Measurements from ENCODE around the gene HERC2. TPM values are rescaled to one million over a fixed set of nuclear protein-coding genes. Genes with fewer than 3 reads are reported as not detected.
A peak's percentile ranks its signal among the peaks of the same experiment; 100 is the strongest.
"Not testable (repeated sequence)": the region's sequence is repeated elsewhere in the genome, so short reads cannot be mapped to it uniquely, and the experiment has no call there.

HERC2 gene
- total RNA-seq, 1 experiment from 2014 or later = 69.2 TPM

DNA sequence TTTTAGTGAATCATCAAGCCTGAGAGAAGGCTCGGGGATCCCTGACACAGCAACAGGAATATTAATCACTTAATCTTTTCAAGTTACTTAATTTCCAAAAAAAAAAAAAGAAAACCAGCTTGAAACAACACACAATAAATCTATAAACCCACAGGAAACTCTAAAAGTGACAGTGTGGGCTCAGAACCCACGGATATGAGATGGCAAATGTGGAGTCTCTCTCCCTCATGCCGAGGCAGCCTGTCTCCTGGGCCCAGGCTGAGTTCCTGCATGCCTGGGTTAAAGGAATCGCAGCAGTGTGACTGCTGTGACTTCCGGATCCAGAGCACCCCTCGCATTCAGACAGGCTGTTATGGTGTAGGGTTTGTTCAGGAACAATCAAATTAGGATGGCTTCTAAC lies 90.2 kb downstream of the HERC2 start:
- H3K79me2 ChIP-seq (ENCODE audit: insufficient read depth, low read length); H3K27me3 ChIP-seq (ENCODE audit: insufficient read depth, low read length); H4K91ac ChIP-seq (ENCODE audit: insufficient read length, low read depth, low read length); H3K4me2 ChIP-seq (ENCODE audit: insufficient read depth, insufficient read length, low read length); H2AFZ ChIP-seq (ENCODE audit: low read length); H4K8ac ChIP-seq (replicated peaks; ENCODE audit: insufficient read length, low read depth, low read length); H3K4me3 Mint-ChIP-seq; H3K4me1 ChIP-seq (ENCODE audit: insufficient read depth, low read length); H3K9me3 ChIP-seq (ENCODE audit: control insufficient read depth, low read depth, low read length); H4K5ac ChIP-seq (ENCODE audit: insufficient read length, low read depth, low read length); H2BK120ac ChIP-seq (ENCODE audit: low read depth, low read length, poor library complexity, severe bottlenecking); H3K27ac ChIP-seq (ENCODE audit: insufficient read length, low read depth, low read length); H3K23me2 ChIP-seq (ENCODE audit: insufficient read length, low read depth, low read length, poor library complexity, severe bottlenecking); H2BK5ac ChIP-seq (ENCODE audit: insufficient read length, low read length); H2BK20ac ChIP-seq (ENCODE audit: low read depth, low read length, poor library complexity, severe bottlenecking); H3K4me1 Mint-ChIP-seq; H3K56ac ChIP-seq (ENCODE audit: insufficient read length, low read depth, low read length); H3K23ac ChIP-seq (ENCODE audit: insufficient read length, low read depth, low read length); H3K27me3 Mint-ChIP-seq (ENCODE audit: low read depth); H3K4ac ChIP-seq (ENCODE audit: low read depth, low read length); H3K18ac ChIP-seq (ENCODE audit: insufficient read length, low read depth, low read length); H3T11ph ChIP-seq (ENCODE audit: low read length); DNase-seq; H3K14ac ChIP-seq (ENCODE audit: insufficient read depth, low read length); H3K79me1 ChIP-seq (ENCODE audit: insufficient read depth, low read depth, low read length, poor library complexity, severe bottlenecking); H2AK5ac ChIP-seq (ENCODE audit: insufficient read length, low read length); H3K9ac ChIP-seq (ENCODE audit: extremely low read depth, insufficient read length, low read length); H4K20me1 ChIP-seq (ENCODE audit: control insufficient read depth, insufficient read depth, insufficient read length); H2BK15ac ChIP-seq (ENCODE audit: low read depth, low read length); H2BK12ac ChIP-seq (ENCODE audit: insufficient read length, low read depth, low read length); H3K9me3 Mint-ChIP-seq: not testable (repeated sequence)
- peaks cover 32 to 68% (median 47%) of the 10 kb centered on the region in 3 experiments; a peak in 6 of 7 replicates for H3K36me3 Mint-ChIP-seq (ENCODE audit: insufficient read depth in 1 of 3, low read depth in 3 of 3)
- peak overlapping the region in 1 of 3 experiments; percentile 31; a peak in 1 of 7 replicates for H3K27ac Mint-ChIP-seq
- no CpG with 5 or more reads among the region's 6 CpGs for WGBS (ENCODE audit: extremely low coverage, insufficient read length, low lambda C conversion rate)

- H3K27ac Mint-ChIP-seq = peak overlapping the region in 1 of 3 experiments; percentile 50; a peak in 1 of 7 replicates
- H3K4me2 ChIP-seq (ENCODE audit: insufficient read depth, insufficient read length, low read length); H2BK5ac ChIP-seq (ENCODE audit: insufficient read length, low read length): not testable (repeated sequence)
Observed at GRCh38 chr15:28231336-28231735, 90.6 kb downstream of the HERC2 start.

More at GRCh38 chr15:28231336-28231735, 90.6 kb downstream of the HERC2 start:
- not testable (repeated sequence) for H2BK15ac ChIP-seq (ENCODE audit: low read depth, low read length); H2AFZ ChIP-seq (ENCODE audit: low read length); H3K9ac ChIP-seq (ENCODE audit: extremely low read depth, insufficient read length, low read length); H3K27me3 Mint-ChIP-seq (ENCODE audit: low read depth); H2BK20ac ChIP-seq (ENCODE audit: low read depth, low read length, poor library complexity, severe bottlenecking); H4K8ac ChIP-seq (replicated peaks; ENCODE audit: insufficient read length, low read depth, low read length); H3K4me1 Mint-ChIP-seq; H2BK12ac ChIP-seq (ENCODE audit: insufficient read length, low read depth, low read length); H3K27ac ChIP-seq (ENCODE audit: insufficient read length, low read depth, low read length); H3K18ac ChIP-seq (ENCODE audit: insufficient read length, low read depth, low read length); H3K4me1 ChIP-seq (ENCODE audit: insufficient read depth, low read length); H3K27me3 ChIP-seq (ENCODE audit: insufficient read depth, low read length); H2AK5ac ChIP-seq (ENCODE audit: insufficient read length, low read length); H3T11ph ChIP-seq (ENCODE audit: low read length); H3K56ac ChIP-seq (ENCODE audit: insufficient read length, low read depth, low read length); H3K14ac ChIP-seq (ENCODE audit: insufficient read depth, low read length); H3K4ac ChIP-seq (ENCODE audit: low read depth, low read length); H4K91ac ChIP-seq (ENCODE audit: insufficient read length, low read depth, low read length); H3K9me3 Mint-ChIP-seq; H2BK120ac ChIP-seq (ENCODE audit: low read depth, low read length, poor library complexity, severe bottlenecking); DNase-seq; H3K79me1 ChIP-seq (ENCODE audit: insufficient read depth, low read depth, low read length, poor library complexity, severe bottlenecking); H3K79me2 ChIP-seq (ENCODE audit: insufficient read depth, low read length); H3K4me3 Mint-ChIP-seq; H3K23me2 ChIP-seq (ENCODE audit: insufficient read length, low read depth, low read length, poor library complexity, severe bottlenecking); H3K23ac ChIP-seq (ENCODE audit: insufficient read length, low read depth, low read length); H4K20me1 ChIP-seq (ENCODE audit: control insufficient read depth, insufficient read depth, insufficient read length); H3K9me3 ChIP-seq (ENCODE audit: control insufficient read depth, low read depth, low read length); H4K5ac ChIP-seq (ENCODE audit: insufficient read length, low read depth, low read length)
- no CpG with 5 or more reads among the region's 7 CpGs for WGBS (ENCODE audit: extremely low coverage, insufficient read length, low lambda C conversion rate)
- peaks cover 35 to 70% (median 48%) of the 10 kb centered on the region in 3 experiments; a peak in 6 of 7 replicates for H3K36me3 Mint-ChIP-seq (ENCODE audit: insufficient read depth in 1 of 3, low read depth in 3 of 3)

Measured in H9 (cell line).